Effector CD4-positive, alpha-beta T cell (primary cell): ENCODE results near the gene KLHL29.

ENCODE experiments used
- DNase-seq: peaks from one replicate; pipeline ENCODE4 v3.0.0-alpha.2; 2020

KLHL29 gene

GRCh38 chr2:23666980-23667357, 282.0 kb downstream of the KLHL29 start:
- no peak for DNase-seq

GRCh38 chr2:23668756-23669304, 283.9 kb downstream of the KLHL29 start:
- no peak for DNase-seq

DNA sequence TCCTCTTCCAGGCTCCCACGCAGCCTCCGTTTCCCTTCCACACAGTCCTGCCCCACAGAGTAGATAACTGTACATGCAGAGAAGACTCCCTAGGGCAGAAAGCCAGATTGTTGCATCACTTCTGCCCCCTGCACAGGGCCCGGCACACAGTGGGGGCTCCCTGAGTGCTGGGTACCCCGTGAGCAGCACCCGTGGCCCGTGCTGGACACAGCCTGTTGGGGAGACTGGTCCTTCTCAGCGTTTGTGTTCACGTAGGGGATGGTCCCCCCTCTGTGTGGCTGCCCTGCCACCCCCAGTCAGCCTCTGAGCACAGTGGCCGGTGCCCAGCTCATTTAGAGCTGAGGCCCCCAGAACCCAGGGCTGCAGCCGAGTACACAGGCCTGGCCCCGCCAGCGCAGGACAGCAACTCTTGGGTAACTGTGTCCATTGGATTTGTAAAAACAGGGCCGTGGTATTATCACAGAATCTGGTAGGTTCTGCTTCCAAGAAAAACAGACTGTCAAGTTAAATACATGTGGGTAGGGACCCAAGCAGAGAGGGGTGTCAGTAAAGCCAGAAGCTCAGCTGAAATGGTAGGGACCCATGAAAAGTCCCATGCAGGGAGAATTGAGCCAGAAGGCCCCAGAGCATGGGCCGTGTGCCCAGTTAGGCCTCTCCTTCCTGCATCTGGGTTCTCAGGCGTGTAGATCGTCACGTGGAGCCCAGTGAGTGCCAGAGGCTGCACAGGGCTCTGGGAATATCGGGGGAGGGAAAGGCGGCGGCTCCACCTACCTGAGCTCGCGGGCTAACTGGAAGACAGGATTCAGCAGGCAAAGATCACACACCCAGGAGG, 284.6 kb downstream of the KLHL29 start:
- DNase-seq, result no peak

- DNase-seq, result no peak
Measured at GRCh38 chr2:23670245-23670592, 285.2 kb downstream of the KLHL29 start.

- no peak for DNase-seq
Measured at GRCh38 chr2:23673082-23673481, 288.1 kb downstream of the KLHL29 start.

- no peak for DNase-seq
Measured at GRCh38 chr2:23673830-23674679, 289.1 kb downstream of the KLHL29 start.

DNA sequence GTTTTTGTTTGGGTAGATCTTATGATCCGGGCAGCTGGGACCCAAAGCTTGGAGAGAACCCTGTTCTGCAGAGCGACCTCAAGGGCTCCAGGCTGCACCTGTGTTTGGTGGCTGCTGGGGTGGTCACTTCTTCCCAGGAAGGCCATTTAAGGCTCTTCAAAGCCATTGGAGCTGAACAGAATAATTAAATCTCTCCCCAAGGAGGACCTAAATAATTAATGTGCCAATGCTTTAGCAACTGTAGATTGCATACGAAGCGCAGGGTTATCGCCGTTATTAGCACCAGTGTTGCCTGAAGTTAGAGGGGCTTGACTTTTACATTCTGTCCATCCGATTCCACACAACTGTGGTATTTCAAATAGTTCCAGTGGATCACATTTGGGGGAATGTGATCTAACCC, 290.5 kb downstream of the KLHL29 start:
- no peak for DNase-seq

- no peak for DNase-seq
Measured at GRCh38 chr2:23677836-23678235, 292.9 kb downstream of the KLHL29 start.

DNA sequence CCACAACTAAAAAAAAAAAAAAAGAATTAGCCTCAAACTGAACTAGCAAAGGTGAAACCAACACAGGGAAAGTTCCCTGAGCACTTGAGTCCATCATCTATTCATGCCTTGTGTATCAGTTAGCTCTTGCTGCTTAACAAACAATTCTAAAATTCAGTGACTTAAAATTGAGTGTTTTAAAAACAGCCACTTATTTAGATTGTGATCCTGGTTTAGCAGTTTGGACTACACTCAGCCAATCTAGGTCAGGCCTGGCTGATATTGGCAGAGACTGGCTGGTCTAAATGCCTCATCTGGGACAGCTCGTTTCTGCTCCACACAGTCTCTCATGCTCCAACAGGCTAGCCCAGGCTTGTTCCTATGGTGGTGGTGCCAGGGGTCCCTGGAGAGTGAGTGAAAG, 294.1 kb downstream of the KLHL29 start:
- DNase-seq, result no peak

DNA sequence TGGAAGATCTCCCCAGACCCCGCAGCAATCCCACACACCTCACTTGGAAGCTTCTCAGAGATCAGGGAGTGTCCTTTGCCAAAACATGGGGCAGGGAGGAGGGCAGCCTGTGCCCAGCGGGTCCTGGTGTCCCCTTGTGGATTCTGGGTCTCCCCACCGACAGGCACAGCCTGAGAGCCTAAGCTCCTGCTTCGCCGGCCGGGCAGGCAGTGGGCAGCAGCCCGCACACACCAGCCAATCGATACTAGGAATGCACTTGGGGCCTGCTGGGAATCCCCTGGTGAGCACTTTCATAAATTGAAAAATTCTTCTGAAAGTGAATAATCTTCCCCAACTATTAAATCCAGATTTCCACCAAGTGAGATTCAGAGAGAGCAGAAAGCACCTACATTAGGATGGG, 296.0 kb downstream of the KLHL29 start:
- no peak for DNase-seq

GRCh38 chr2:23681356-23682140, 296.6 kb downstream of the KLHL29 start:
- no peak for DNase-seq

- no peak for DNase-seq
Measured at GRCh38 chr2:23682481-23682880, 297.5 kb downstream of the KLHL29 start.

- no peak for DNase-seq
Measured at GRCh38 chr2:23683001-23683400, 298.0 kb downstream of the KLHL29 start.

- DNase-seq, result no peak
Measured at GRCh38 chr2:23684395-23685176, 299.6 kb downstream of the KLHL29 start.

- no peak for DNase-seq
Measured at GRCh38 chr2:23685181-23685580, 300.2 kb downstream of the KLHL29 start.

- no peak for DNase-seq
Measured at GRCh38 chr2:23685706-23686105, 300.7 kb downstream of the KLHL29 start.

- no peak for DNase-seq
Measured at GRCh38 chr2:23686405-23687029, 301.5 kb downstream of the KLHL29 start.

GRCh38 chr2:23687214-23687613, 302.2 kb downstream of the KLHL29 start:
- DNase-seq, result no peak

DNA sequence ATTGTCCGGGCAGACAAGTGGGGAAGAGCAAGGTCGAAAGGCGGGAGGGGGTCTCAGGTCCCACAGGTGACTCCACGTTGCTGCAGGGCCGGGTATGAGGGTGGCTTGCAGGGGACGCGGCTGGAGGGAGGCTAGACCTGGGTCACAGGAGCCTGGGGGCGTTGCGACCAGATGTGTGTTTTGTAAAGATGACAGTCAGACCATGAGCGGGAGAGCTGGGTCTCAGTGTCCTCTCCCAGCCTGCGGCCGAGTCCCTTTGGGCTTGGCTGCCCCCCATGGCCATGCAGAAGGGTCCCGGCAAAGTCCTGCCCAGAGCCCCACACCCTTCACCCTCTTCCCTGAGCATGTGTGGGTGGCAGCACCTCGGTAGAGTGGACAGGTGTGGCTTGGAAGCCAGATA, 302.7 kb downstream of the KLHL29 start:
- no peak for DNase-seq

DNA sequence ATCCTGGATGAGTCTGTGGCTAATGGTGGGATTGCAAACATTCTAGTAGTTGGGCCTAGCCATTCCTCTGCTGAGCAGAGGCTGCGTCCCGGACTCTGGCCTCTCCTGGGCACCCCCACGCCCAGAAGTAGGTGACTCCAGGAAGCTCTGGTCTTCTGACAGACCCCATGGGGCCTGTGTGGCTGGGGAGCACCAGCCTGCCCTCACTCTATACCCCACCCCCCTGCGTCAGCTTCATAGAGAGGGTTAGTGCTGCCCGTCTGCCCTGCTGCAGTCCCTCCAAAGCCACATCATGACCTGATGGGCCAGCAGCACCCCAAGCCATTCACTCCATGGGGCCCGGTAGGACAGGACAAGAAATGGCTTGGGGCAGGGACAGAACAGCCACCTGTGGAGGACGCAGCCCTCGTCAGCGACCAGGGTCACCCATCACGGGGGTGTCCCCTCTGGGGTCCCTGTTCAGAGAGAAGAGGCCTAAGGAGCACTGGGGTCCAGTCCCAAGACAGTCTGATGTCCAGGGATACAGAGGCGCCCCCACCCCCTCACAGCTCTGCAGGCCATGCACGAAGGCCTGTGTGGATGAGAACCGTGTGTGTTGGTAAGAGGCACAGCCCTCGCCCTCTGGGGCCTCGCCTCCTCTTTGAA, 303.6 kb downstream of the KLHL29 start:
- no peak for DNase-seq

DNA sequence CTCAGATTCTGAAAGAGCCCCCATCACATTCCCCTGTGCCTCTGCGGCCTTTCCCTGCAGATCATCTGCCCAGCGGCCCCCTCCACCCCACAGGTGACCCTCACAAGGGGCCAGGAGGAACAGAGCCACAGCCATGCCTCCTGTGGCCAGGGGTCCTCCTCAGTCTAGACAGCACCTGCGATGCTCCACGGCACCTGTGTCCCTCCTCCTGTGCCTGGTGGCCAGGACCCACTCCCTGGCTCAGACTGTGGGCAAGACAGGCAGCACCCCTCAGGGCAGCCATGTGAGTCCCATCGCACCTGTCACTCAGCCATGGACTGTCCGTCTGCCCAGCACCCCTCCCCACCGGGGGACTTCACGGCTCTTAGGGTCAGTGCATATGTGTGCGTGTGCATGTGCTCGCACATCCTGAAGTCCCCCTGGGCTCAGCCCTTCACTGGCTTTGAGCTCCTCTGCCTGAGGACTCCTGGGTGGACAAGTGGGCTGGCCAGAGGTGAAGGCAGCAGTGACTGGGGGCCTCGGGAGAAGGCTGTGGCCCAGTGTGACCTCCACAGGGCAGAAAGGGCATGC, 304.2 kb downstream of the KLHL29 start:
- DNase-seq, result no peak
